Fibroblast of skin of right quadriceps (primary cell): Measurements from ENCODE around the gene INS.

Experiments used
- DNase-seq: peaks from one replicate; pipeline ENCODE4 v3.0.0-alpha.2; 2013

INS gene

DNA sequence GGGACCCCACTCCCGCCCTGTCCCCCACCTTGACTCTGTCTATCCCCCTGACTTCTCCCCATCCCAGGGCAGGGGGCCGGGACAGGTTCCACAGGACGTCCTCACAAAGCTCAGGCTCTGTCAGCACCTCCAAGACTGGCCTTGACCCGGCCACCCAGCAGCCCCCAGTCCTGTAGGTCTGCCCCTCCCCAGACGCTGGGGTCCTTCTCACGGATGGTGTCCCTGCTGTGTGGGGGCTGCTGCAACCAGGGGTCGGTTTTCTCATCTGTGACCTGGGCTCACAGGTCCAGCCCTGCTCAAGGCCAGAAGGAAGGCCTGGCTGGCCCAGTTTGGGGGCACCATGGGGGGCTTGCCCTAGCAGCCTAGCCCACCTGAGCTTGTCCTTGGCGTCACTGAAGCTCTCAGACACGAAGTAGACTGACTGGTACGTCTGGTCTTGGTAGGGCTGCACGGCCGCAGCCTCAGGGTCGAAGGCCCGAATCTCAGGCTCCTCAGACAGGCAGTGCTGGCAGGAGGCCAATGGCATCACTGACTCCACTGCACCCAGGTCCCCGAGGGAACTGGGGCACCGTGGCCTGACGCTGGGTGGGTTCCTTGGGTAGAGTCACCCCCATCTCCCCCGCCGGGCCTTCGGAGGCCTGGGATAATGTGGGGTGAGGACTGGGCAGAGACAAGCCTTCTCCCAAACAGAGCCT lies 4.0 kb upstream of the INS start:
- no peak for DNase-seq

DNA sequence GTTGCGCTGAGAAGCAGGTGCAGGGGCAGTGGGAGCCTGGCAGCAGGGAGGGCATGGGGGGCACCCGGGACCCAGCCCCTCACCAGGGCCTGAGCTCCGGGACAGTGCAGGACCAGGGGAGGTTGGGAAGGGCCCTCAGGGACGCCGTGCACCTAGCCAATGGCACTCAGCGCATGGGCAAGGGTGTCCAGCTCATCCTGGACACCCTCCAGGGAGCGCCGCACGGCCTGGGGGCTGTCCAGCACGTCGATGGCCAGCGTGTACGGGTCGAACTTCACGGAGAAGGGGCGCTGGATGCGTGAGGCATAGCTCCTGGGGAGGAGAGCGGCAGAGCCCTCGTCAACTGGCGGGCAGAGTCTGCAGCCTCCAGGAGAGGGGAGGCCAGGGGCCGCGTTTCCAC lies 3.1 kb upstream of the INS start:
- no peak for DNase-seq

DNA sequence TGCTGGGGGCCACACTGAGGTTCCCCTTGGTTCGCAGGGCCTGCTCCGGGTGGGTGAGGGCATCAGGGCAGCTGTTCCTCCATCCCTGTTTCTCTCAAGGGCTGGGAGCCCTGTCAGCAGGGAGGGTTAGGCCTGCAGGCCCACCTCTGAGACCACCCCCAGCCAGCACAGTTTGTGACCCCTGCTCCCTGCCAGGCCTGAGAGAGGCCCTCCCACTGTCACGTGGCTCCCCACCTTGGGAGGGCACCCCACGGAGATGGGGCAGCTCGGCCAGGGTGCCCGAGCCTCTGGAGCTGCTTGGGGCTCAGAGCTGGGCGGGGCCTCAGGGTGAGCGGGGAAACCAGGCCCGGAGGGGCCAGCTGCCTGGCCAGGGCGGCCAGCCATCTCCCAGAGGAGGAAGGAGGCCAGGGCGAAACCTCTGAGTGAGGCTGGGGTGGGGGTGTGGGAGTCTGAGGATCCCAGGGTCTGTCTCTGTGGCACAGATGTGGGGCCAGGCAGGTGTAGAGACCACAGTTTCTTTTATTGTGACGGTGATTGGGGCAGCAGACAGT lies 2.5 kb upstream of the INS start:
- no peak for DNase-seq

DNA sequence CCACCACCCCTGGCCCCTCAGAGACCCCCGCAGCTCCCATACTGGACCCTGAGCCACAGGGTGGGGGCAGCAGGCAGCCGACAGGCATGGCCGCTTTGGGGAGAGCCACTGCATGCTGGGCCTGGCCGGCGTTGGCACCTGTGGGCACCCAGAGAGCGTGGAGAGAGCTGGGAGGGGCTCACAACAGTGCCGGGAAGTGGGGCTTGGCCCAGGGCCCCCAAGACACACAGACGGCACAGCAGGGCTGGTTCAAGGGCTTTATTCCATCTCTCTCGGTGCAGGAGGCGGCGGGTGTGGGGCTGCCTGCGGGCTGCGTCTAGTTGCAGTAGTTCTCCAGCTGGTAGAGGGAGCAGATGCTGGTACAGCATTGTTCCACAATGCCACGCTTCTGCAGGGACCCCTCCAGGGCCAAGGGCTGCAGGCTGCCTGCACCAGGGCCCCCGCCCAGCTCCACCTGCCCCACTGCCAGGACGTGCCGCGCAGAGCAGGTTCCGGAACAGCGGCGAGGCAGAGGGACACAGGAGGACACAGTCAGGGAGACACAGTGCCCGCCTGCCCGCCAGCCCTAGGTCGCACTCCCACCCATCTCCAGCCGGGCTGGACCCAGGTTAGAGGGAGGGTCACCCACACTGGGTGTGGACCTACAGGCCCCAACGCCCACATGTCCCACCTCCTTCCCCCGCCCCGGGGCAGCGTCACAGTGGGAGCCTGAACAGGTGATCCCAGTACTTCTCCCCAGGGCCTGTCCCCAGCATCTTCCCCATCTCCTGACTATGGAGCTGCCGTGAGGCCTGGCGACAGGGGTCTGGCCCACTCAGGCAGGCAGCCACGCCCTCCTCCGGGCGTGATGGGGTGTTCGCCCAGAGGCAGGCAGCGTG lies 1.2 kb downstream of the INS start:
- no peak for DNase-seq

DNA sequence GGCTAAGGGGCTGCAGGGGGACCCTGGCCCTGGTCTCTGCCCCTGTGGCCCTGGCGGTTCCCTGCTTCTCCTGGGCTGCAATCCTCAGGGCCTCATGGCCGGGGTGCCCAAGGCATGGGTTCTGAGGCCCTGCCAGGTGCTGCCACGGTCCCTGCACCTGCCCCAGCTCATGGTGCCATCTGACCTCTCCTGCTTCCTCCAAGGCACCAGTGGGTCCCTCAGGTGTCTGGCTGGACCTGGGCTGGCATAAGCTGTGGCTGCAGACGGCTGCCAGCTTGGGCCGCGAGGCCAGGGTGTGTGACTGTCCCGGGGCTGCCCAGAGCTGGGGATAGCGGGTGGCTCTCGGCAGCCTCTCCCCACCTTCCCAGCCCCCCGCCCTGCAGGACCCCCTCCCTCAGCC lies 2.0 kb downstream of the INS start:
- DNase-seq, result no peak

DNA sequence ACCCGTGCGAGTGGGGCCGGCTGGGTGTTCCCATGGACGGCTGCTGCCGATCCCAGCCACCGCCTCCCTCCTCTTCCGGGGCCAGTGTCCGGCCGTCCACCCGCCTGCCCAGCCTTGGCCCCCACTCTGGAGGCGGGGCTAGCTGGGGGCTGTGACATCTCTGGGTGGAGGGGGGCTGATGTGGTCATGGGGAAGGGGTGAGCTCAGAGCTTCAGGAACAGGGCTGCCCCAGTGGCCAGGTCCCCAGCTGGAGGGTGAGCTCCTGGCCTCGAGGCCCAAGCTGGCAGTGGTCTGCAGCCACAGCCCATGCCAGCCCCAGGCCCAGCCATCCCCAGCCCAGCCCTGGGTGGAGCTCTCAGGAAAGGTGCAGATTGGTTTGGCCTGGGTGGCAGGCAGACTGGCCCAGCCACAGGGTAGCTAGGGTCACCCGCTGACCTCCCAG lies 2.7 kb downstream of the INS start:
- DNase-seq, result no peak

DNA sequence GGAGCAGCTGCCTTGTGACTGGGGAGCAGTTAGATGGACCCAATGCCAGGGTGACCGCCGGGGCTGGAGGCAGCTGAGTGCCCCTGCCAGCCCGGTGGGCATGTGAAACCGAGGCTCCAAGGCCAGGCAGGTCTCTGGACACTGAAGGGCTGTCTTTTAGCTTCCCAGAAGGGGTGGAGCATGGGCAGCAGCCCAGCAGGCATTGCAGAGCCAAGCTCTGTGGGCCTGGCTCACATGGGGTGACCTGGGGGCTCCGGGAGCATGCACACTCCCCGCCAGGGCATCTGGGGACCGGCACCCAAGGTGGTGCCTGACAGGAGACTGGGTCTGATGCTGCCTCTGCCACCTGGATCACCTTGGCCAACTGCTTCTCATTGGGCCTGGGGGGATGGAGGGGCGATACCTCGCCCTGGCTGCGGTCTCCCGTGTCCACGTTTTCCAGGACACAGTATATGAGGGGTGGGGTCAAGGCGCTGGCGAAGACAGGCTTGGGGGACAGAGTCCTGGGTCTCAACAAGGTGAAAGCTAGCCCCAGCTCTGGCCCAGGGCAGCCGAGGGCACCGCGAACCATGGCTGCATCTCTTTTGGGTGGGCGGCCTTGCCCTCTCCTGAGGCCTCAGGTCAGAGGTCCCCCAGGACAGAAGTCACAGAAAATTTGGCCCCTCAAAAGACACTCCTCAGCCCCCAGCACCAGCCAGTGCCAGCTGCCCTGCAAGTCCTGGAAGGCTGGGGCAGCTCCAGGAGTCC lies 3.5 kb downstream of the INS start:
- no peak for DNase-seq

DNA sequence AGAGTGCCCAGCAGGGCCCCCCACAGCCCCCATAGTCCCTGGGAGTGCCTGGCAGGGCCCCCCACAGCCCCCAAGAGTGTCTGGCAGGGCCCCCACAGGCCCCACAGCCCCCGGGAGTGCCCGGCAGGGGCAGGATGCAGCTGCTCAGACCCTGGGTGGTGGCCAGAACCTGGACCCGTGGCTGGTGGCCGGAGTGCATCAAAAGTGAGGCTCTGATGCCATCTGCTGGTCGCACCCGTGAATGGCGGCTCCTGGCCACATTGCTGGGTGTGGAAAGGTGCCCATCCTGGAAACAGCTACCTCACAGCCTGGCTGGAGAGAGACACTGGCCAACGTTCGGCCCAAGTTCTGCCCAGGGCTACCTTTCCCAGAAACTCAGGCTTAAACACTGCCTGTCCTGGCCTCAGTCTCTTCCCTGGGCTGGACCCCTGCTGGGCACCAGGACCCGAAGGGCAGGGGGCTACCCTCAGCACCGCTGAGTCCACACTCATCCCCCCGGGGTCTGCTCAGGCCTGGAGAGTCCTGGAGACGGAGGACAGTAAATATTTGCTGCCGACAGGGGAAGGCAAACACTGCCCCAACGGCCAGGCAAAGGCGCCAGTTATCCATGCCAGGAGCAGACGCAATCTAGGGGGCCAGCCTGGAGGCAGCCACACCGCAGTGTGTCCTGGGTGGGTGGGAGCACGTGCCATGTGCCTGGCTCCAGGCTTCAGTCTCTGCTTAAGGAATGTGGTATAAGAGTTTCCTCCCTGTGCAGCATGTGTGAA lies 4.4 kb downstream of the INS start:
- DNase-seq, result peak; percentile 26

DNA sequence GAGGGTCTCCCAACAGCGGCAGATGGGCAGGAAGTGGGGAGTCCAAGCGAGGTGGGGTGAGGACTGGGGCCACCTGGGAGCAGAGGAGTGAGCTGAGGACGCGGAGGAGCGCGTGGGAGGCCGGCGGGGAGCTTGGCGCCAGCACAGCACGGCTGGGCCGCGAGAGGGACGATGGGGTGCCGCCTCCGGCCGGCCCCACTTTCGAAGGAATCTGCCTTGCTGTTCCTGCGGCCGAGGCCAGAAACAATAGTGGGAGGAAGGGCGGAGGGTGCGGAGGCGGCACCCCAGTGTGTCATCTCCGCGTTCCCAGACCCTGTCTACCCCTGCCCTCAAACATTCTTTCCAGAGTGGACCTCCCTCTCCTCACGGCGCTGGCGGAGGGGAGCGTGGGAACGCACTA lies 5.5 kb downstream of the INS start:
- DNase-seq, result no peak

DNA sequence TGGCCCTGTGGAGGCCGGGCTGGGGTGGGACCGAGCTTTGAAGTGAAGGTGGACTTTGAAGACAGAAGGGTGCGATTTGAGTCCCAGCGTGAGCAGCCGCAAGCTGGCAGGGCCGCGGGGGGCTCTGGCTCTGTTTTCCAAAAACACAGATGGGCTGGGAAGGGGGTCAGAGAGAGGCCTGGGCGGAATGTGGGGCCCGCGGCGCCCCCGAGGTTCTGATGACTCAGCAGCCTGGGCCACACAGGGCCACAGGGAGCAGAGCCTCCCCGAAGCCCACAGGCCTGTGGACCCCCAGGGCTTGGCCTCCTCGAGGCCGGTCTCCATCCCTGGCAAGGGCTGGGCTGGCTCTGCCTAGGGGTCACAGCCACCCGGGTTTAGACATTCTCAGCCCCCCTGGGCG lies 6.1 kb downstream of the INS start:
- DNase-seq, result no peak

DNA sequence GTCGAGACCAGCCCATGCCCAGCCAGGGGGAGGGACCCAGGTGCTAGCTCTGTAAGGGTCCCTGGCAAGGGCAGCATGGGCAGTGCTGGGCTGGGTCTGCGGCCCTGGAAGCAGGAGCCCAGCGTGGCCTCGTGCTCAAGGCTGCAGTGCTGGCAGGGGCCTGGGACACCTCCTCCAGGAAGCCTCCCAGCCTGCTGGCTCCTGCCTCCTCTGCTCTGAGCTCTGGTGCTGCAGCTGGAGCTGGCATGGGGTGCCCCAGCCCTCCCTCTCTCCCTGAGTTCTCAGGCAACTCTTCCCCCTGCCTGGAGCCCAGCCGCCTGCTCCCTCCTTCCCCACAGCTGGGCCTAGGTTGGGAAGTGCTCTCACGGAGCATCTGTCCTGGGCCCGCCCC lies 6.8 kb downstream of the INS start:
- DNase-seq, result no peak

DNA sequence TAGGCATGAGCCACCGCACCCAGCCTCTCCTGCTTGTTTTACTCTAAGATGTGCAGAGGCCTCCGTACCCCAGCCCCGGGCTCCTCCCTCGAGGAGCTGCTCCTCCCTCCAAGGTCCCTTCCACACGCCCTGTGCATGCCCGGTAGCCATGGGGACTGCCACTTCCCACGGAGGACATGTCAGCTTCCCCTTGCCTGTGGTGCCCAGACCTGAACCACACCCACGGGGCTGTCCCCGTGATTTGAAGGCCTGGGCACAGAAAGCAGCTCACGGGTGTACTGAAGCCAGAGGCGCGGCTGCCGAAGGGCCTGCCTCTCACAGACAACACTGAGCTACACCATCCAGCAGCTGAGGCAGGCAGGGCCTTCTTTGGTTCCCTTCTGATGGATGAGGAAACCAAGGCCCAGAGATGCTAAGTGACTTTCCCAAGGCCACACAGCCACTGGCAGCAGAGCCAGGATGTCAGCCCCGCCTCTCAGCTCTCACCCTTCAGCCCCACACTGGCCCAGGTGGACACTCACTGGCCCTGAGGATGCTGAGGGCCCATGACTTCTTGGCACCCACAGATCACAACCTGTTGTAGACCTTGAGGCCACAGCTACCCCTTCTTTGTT lies 7.3 kb downstream of the INS start:
- DNase-seq, result no peak

DNA sequence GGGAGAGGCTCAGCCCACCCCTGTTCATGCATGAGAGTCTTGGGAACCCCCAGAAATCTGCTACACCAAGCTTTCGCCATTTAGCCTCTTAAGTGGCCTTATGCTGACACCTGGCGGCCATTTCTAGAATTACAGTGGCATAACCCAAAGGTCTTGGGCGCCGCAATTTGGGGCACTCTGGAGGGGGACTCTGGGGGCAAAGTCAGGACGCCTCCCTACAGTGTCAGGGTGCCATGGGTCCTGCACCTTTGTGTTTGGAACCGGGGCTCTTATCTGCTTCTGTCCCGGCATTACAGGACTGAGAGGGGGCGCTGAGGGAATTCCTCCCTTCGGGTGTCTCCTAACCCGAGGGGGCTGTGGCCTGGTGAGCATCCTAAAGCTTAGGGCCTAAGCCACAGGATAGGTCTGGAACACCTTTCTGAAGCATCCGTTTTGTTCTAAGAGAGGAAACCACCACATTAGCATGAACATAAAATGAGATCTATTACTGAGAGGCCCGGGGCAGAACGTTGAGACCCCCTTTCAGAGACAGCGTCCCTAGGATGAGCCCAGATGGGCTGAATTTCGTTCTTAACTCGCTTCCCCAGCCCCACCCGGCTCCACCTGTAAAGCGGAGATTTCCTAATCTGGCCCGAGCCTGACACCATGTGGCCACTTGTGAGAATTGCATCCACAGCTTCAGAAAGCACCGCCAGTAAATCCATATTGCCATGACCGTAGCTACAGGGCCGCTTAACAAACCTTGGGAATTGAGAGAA lies 9.3 kb downstream of the INS start:
- peak; percentile 53 for DNase-seq

DNA sequence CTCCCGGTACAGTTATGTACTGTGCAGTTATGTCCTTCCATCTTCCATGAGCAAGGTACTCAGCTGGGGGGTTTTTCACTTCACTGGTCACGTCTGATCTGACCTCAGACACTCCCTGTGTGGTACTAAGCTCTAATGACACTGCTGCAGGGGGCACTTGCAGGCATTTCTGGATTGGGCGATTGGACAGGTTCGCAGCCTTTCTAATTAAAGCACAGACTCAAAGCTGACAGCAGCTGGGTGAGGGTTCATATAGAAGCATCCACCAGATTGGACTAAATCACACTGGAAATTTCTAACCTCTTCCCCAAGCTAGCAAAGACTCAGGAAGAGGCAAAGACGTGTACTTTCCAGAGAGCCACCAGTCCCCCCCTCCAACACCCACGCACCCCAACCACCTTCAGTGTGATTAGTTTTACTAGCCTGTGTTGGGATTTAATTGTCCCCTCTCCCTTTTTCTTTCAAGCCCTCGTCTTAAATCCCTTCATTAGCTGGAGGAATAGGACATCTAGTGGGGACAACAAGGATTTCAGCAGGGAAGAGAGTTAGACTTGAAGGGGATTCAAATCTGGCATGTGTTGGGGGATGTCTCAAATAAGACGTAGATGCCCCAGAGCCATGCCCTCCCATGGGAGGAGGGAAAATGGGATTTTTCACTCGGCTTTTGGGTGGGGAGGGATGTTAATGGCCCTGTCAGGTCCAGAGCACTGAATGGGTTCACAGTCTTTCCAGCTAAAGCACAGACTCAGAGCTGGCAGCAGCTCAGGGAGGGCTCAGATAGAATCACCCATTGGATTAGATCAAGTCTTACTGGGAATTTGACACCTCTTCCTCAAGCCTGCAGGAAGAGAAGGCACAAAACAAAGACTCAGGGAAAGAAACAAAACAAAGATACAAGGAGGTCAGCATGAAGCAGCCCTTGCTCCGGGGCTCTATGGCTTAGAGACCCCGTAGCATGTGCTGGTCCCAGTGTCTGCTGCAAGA lies 10.9 kb downstream of the INS start:
- DNase-seq, result peak; percentile 46

DNA sequence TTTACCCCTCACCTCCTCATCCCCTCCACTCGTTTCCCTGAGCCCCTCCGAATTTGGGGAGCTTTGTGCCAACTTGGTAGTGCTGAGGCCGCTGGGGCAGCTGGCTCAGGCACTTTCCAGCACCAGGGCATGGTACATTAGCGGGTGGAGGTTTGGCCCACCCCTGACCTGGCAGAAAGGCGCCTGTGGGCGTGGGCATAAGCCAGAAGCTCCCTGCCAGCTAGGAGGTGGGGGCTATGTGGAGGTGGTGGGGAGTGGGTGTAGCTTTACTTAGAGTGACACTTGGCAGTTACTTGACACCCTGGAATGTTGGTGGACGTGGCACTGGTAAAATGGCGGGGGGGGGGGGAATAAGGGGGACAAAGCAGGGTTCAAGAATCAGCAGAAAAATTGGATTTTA lies 11.5 kb downstream of the INS start:
- DNase-seq, result no peak

DNA sequence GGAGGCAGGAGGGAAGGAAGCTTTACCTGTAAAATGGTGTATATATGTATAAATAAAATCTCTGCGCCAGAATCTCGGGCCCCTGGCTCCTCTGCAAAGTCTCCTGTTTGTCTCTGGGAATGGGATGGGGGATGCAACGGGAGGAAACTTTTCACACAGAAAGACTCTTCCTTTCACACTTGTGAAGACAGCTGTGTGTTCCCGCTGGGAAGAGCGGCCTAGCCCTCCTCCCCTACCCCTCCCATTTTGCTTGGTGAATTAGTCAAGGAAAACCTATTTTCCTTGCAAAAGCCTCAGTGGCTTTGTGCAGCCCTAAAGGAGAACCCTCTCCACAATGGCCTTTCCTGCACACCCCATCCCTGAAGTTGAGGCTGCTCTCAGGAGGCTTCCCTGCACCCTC lies 12.4 kb downstream of the INS start:
- DNase-seq, result no peak

DNA sequence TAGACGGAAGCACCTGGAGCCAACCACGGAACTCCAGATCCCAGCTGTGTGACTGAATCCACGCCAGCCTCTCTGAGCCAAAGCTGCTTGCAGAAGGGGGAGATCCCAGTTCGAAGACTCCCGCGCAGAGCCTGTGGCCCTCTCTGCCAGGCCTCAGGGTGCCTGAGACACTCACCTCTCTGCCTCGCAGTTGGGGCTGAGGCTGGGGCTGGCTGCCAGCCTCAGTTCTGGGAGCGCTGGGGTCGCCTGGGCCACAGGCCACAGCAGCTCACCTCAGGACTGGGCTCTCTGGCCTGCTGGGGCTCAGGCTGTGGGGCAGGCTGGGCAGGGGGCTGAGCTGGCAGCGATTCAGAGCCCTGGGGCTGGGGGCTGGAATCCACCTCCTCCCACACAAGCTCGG lies 13.6 kb downstream of the INS start:
- no peak for DNase-seq

DNA sequence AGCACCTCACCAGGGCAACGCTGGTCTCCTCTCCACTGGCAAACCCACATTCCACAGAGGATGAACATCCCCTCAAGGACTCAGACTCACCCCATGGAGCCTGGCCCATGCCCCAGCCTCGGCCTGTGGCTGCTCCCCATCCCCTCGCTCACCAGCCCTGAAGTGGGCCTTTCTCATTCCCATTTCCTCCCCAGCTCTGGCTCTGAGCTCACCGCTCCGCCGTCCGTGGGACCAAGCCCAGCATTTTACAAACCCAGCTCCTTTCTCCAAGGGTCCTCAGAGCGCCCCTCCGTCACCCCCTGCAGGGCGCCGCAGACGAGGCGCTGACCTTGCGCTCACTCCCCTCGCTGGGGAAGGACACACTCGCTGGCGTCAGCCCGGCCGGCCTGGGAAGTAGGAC lies 15.0 kb downstream of the INS start:
- DNase-seq, result no peak

DNA sequence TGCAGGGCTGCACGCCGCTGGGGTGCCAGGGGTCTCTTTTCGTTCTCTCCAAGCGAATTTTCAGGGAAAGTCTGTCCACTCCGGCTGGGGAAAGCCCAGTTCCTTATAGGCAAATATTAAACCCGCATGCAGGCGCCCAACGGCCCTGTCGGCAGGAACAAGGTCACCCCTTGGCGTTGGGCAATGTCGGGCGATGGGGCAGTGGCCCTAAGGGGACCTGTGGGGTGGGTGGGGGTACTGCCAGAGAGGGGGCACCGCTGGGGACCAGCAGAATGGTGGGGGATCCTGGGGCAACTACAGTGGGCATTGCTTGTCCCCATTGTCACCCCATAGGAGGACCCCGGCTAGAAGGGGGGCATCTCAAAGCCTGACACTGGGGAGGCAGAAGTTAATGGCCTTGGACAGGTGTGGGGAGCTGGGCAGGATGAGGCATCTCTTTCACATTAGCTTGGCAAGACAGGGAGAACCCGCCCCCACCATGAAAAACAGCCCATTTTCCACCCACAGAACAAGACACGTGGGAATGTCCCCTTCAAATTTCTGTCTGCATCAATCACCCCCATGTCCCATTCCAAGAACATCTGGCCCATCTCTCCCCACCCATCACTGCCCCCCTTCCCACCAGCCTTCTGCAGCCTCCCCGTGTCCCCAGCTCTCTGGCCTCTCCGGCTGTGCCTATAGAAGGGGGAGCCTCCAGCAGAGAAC lies 16.3 kb downstream of the INS start:
- no peak for DNase-seq
